ENCODE measurements around the gene TRAF2.

Gene TRAF2

DNA sequence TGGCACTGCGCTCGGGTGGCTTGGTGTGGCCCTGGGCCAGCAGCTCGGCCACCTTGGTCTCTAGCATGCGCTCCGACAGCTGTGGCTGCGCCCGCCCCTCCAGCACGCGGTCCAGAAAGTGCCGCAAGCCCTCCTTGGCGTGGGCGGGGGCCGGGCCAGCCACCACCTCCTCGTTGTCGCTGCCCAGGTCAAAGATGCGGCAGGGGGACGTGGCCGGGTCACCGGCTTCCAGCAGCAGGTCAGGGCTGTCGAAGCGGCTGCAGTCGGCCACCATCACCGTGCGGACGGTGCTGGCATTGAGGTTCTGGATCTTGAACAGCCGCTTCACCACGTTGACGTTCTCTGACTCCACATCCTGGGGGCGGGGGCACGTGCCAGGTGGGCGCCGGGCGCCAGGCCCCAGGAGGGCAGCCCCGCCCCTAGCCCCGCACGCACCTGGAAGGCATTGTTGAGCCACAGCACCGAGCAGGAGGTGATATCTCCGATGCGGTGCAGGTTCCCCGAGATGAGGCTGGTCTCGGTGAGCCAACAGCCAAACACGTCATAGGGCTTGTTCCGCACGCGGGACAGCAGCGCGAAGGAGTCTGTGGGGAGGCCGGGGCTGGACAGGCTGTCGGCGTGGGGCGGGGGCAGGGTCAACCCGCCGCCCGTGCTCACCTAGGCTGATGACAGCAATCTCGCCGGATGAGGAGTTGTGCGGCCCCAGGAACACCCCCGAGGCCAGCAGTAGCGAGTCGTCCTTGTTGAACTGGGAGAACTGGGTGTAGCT, 56.0 kb downstream of the TRAF2 start:
- Histone ChIP-seq H3K4me1 (ENCODE audit: control extremely low read depth in 1 of 4, control insufficient read depth in 4 of 4, insufficient read depth in 4 of 4, low read length in 3 of 4) (peaks cover 0 to 23% (median 15%) of the 10 kb centered on the region in 4 experiments), H3K36me3 (ENCODE audit: control insufficient read depth in 4 of 4, insufficient read depth in 4 of 4, low read length in 3 of 4) (peaks cover 4 to 50% (median 28%) of the 10 kb centered on the region in 4 experiments), H3K27ac (ENCODE audit: insufficient read depth in 1 of 2, low read depth in 1 of 2, low read length in 2 of 2, poor library complexity in 1 of 2, severe bottlenecking in 2 of 2) (no peak overlapping the region), H3K9me3 (ENCODE audit: control extremely low read depth in 1 of 5, control insufficient read depth in 4 of 5, insufficient read depth in 2 of 5, low read depth in 1 of 5, low read length in 4 of 5) (peaks cover 0 to 2% (median 0%) of the 10 kb centered on the region in 5 experiments), H3K27me3 (replicated peaks in 2 of 5; ENCODE audit: control insufficient read depth in 4 of 5, insufficient read depth in 5 of 5, low read length in 4 of 5) (no peaks in the 10 kb centered on the region), H3K4me3 (ENCODE audit: control insufficient read depth in 1 of 7, extremely low read depth in 1 of 7, insufficient read depth in 4 of 7, low read depth in 2 of 7, low read length in 6 of 7) (no peak overlapping the region)
- 98% methylated on average over 56 of the region's 60 CpGs for WGBS (ENCODE audit: insufficient coverage)
- no peak for DNase-seq
- CTCF ChIA-PET = no interaction called here
- POLR2A ChIA-PET = interaction anchor here (1.1 kb wide), 1 partner anchor 93 kb away, joined by 4 read pairs; no protein-coding TSS in a partner anchor

- 95% methylated on average over 14 of the region's 16 CpGs for WGBS (ENCODE audit: insufficient coverage)
- ChIA-PET CTCF (no interaction called here), POLR2A (interaction anchor here (1.1 kb wide), 1 partner anchor 93 kb away, joined by 4 read pairs; no protein-coding TSS in a partner anchor)
- Histone ChIP-seq H3K36me3 (ENCODE audit: control insufficient read depth in 4 of 4, insufficient read depth in 4 of 4, low read length in 3 of 4) (peaks cover 4 to 45% (median 25%) of the 10 kb centered on the region in 4 experiments), H3K9me3 (ENCODE audit: control extremely low read depth in 1 of 5, control insufficient read depth in 4 of 5, insufficient read depth in 2 of 5, low read depth in 1 of 5, low read length in 4 of 5) (no peaks in the 10 kb centered on the region), H3K4me1 (ENCODE audit: control extremely low read depth in 1 of 4, control insufficient read depth in 4 of 4, insufficient read depth in 4 of 4, low read length in 3 of 4) (peaks cover 0 to 23% (median 17%) of the 10 kb centered on the region in 4 experiments), H3K27me3 (replicated peaks in 2 of 5; ENCODE audit: control insufficient read depth in 4 of 5, insufficient read depth in 5 of 5, low read length in 4 of 5) (no peaks in the 10 kb centered on the region), H3K27ac (ENCODE audit: insufficient read depth in 1 of 2, low read depth in 1 of 2, low read length in 2 of 2, poor library complexity in 1 of 2, severe bottlenecking in 2 of 2) (no peak overlapping the region), H3K4me3 (ENCODE audit: control insufficient read depth in 1 of 7, extremely low read depth in 1 of 7, insufficient read depth in 4 of 7, low read depth in 2 of 7, low read length in 6 of 7) (peak overlapping the region in 3 of 7 experiments; percentile 82 to 91 (median 86))
- no peak for DNase-seq
Observed at GRCh38 chr9:136942881-136943230, 56.5 kb downstream of the TRAF2 start.

GRCh38 chr9:136943291-136944211, 57.2 kb downstream of the TRAF2 start:
- POLR2A ChIA-PET = interaction anchor here (0.6 to 1.1 kb wide), 3 partner anchors 77 to 92 kb away, joined by 3 to 4 read pairs (median 4); partner anchors contain the start of gene EDF1

DNA sequence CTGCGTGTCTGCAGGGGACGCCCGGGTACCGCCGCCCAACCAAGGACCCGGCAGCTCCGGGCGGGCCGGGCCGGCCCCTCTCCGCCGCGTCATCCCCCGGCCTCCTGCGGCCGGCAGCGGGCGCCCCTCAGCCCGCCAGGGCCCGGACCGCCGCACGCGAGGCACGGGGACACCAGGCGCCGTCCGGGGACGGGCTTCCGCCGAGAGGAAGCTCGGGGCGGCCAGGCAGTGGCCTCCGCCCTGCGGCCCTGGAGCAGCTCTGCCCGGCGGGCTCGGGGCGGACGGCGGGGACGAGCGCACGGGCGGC, 57.8 kb downstream of the TRAF2 start:
- DNase-seq = peak in 2 of 3 donors; percentile 50 to 64
- Histone ChIP-seq H3K27ac (ENCODE audit: insufficient read depth in 1 of 2, low read depth in 1 of 2, low read length in 2 of 2, poor library complexity in 1 of 2, severe bottlenecking in 2 of 2) (peak overlapping the region; percentile 54 to 81), H3K4me3 (ENCODE audit: control insufficient read depth in 1 of 7, extremely low read depth in 1 of 7, insufficient read depth in 4 of 7, low read depth in 2 of 7, low read length in 6 of 7) (peak overlapping the region; percentile 64 to 91 (median 81)), H3K36me3 (ENCODE audit: control insufficient read depth in 4 of 4, insufficient read depth in 4 of 4, low read length in 3 of 4) (peaks cover 3 to 40% (median 23%) of the 10 kb centered on the region in 4 experiments), H3K9me3 (ENCODE audit: control extremely low read depth in 1 of 5, control insufficient read depth in 4 of 5, insufficient read depth in 2 of 5, low read depth in 1 of 5, low read length in 4 of 5) (no peaks in the 10 kb centered on the region), H3K27me3 (replicated peaks in 2 of 5; ENCODE audit: control insufficient read depth in 4 of 5, insufficient read depth in 5 of 5, low read length in 4 of 5) (no peaks in the 10 kb centered on the region), H3K4me1 (ENCODE audit: control extremely low read depth in 1 of 4, control insufficient read depth in 4 of 4, insufficient read depth in 4 of 4, low read length in 3 of 4) (peaks cover 0 to 27% (median 23%) of the 10 kb centered on the region in 4 experiments)
- ChIA-PET POLR2A (interaction anchor here (0.6 to 0.8 kb wide), 2 partner anchors 78 to 85 kb away, joined by 3 to 4 read pairs; partner anchors contain the start of gene EDF1), CTCF (interaction anchor here (0.7 to 5.7 kb wide), 6 partner anchors 9 to 122 kb away, joined by 3 to 61 read pairs (median 3); no protein-coding TSS in a partner anchor)
- 1% methylated on average over 45 of the region's 45 CpGs for WGBS (ENCODE audit: insufficient coverage)

More at GRCh38 chr9:136943291-136944211, 57.2 kb downstream of the TRAF2 start:
- 29% methylated on average over 56 of the region's 61 CpGs for WGBS (ENCODE audit: insufficient coverage)
- CTCF ChIA-PET = interaction anchor here (0.7 to 5.7 kb wide), 6 partner anchors 8 to 121 kb away, joined by 3 to 61 read pairs (median 3); no protein-coding TSS in a partner anchor
- Histone ChIP-seq H3K4me3 (ENCODE audit: control insufficient read depth in 1 of 7, extremely low read depth in 1 of 7, insufficient read depth in 4 of 7, low read depth in 2 of 7, low read length in 6 of 7) (peak overlapping the region; percentile 64 to 91 (median 81)), H3K27me3 (replicated peaks in 2 of 5; ENCODE audit: control insufficient read depth in 4 of 5, insufficient read depth in 5 of 5, low read length in 4 of 5) (no peaks in the 10 kb centered on the region), H3K36me3 (ENCODE audit: control insufficient read depth in 4 of 4, insufficient read depth in 4 of 4, low read length in 3 of 4) (peaks cover 4 to 42% (median 24%) of the 10 kb centered on the region in 4 experiments), H3K9me3 (ENCODE audit: control extremely low read depth in 1 of 5, control insufficient read depth in 4 of 5, insufficient read depth in 2 of 5, low read depth in 1 of 5, low read length in 4 of 5) (no peaks in the 10 kb centered on the region), H3K27ac (ENCODE audit: insufficient read depth in 1 of 2, low read depth in 1 of 2, low read length in 2 of 2, poor library complexity in 1 of 2, severe bottlenecking in 2 of 2) (peak overlapping the region; percentile 54 to 81), H3K4me1 (ENCODE audit: control extremely low read depth in 1 of 4, control insufficient read depth in 4 of 4, insufficient read depth in 4 of 4, low read length in 3 of 4) (peaks cover 0 to 23% (median 20%) of the 10 kb centered on the region in 4 experiments)
- peak; percentile 19 to 45 (median 35) for DNase-seq

DNA sequence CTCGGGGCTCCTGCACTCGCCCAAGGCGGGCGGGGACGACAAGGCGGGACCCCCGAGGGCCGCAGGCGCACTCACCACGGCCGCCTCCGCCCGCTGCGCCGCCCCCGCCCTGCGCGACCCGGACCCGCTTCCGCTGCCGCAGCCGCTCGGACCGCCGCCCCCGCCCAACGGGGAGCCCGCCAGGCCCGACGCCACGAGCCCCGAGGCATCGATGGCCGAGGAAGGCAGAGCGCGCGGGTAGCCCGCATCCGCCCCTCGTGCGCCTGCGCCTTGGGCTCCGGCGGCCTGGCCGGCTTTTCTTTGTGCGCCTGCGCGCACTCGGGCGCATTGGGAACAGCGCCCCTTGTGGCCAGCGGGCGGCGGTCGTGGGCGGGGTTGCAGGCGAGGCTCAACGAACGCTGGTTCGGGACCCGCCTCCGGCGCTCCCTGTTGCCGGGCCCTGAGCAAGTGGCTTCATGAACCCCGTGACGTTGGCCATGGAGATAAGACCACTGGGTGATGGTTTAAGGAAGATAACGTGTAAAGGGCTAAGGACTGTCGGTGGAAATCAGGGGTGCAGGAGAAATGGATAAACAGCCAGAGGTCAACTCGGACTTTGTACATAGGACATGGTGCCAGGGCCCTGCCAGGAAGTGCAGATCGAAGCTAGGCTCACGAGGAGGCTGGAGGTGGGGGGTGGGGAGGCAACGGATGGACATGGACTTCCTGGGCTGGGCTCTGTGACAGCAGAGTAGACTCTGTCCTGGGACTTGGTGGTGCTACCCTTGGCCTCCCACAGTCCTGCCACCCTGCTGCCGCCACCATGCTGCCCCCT, 58.4 kb downstream of the TRAF2 start, which contains the start of the genes C8G and FBXW5:
C8G (plus strand) TSS at position 725 of the 814 bp plus-strand sequence; CDS start at position 803, 78 bp downstream.
FBXW5 (minus strand) TSS at position 220 of the 814 bp plus-strand sequence. CDS start 655 bp downstream, outside the sequence.
- Histone ChIP-seq H3K27me3 (replicated peaks in 2 of 5; ENCODE audit: control insufficient read depth in 4 of 5, insufficient read depth in 5 of 5, low read length in 4 of 5) (no peaks in the 10 kb centered on the region), H3K27ac (ENCODE audit: insufficient read depth in 1 of 2, low read depth in 1 of 2, low read length in 2 of 2, poor library complexity in 1 of 2, severe bottlenecking in 2 of 2) (peak within 1 kb of the TSS; percentile 54 to 81), H3K9me3 (ENCODE audit: control extremely low read depth in 1 of 5, control insufficient read depth in 4 of 5, insufficient read depth in 2 of 5, low read depth in 1 of 5, low read length in 4 of 5) (no peaks in the 10 kb centered on the region), H3K36me3 (ENCODE audit: control insufficient read depth in 4 of 4, insufficient read depth in 4 of 4, low read length in 3 of 4) (peaks cover under 1 to 34% (median 22%) of the 10 kb centered on the region in 4 experiments), H3K4me1 (ENCODE audit: control extremely low read depth in 1 of 4, control insufficient read depth in 4 of 4, insufficient read depth in 4 of 4, low read length in 3 of 4) (peaks cover 0 to 29% (median 25%) of the 10 kb centered on the region in 4 experiments), H3K4me3 (ENCODE audit: control insufficient read depth in 1 of 7, extremely low read depth in 1 of 7, insufficient read depth in 4 of 7, low read depth in 2 of 7, low read length in 6 of 7) (peak within 1 kb of the TSS; percentile 64 to 91 (median 81))
- ChIA-PET POLR2A (interaction anchor here (0.6 to 0.8 kb wide), 3 partner anchors 27 to 86 kb away, joined by 3 to 4 read pairs (median 3); partner anchors contain the start of gene EDF1), CTCF (interaction anchor here (0.7 to 5.7 kb wide), 7 partner anchors 9 to 122 kb away, joined by 3 to 61 read pairs (median 3); no protein-coding TSS in a partner anchor)
- DNase-seq = peak; percentile 89 to 95 (median 94)
- under 1% methylated on average over 70 of the region's 74 CpGs for WGBS (ENCODE audit: insufficient coverage)
